ENCODE measurements around the gene NACC2.

Gene NACC2

DNA sequence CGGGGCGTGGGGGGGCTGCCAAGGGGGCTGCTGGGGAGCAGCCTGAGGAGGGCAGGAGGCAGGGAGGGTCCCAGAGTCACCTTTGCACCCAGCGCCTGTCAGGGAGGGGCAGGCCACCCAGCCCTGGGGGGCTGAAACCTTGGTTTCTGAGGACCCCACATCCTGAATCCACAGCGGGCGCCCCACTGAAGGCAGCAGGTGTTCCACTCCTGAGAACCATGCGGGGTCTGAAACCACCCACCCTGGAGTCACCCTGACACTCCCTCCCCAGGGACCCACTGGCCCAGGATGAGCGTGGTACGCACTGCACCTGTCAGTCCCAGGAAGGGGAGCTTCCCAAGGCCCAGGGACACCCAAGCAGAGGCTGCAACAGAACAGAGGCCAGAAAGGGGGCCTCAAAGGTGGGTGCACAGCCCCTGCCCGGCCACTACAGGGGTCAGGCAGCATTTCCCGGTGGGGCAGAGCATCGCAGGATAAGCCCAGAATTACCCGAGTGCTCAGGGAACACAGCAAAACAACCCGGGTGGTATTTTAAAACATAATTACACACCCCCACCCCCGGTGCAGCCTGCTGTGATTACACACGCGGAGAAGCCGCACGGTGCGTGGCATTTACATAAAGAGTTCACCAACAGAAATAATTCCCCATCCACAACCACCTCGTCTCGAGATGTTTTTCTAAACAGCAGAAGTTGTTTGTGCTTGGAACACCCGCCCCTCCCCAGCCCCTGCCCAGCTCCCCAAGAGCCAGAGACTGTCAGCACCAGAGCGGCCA, 76.6 kb downstream of the NACC2 start:
- peaks cover 13% of the 10 kb centered on the region for H3K4me1 Mint-ChIP-seq
- H3K9me3 Mint-ChIP-seq, result no peaks in the 10 kb centered on the region
- ATAC-seq (no peak), DNase-seq (no peak)
- no peaks in the 10 kb centered on the region for H3K27me3 Mint-ChIP-seq
- no peak overlapping the region for H3K27ac Mint-ChIP-seq
- H3K4me3 Mint-ChIP-seq, result no peak overlapping the region

- no peaks in the 10 kb centered on the region for H3K27me3 Mint-ChIP-seq
- H3K4me3 Mint-ChIP-seq, result no peak overlapping the region
- DNase-seq (no peak), ATAC-seq (no peak)
- no peaks in the 10 kb centered on the region for H3K9me3 Mint-ChIP-seq
- peaks cover 13% of the 10 kb centered on the region for H3K4me1 Mint-ChIP-seq
- H3K27ac Mint-ChIP-seq, result no peak overlapping the region
These were observed 77.5 kb downstream of the NACC2 start for GRCh38 chr9:136017289-136018190.

DNA sequence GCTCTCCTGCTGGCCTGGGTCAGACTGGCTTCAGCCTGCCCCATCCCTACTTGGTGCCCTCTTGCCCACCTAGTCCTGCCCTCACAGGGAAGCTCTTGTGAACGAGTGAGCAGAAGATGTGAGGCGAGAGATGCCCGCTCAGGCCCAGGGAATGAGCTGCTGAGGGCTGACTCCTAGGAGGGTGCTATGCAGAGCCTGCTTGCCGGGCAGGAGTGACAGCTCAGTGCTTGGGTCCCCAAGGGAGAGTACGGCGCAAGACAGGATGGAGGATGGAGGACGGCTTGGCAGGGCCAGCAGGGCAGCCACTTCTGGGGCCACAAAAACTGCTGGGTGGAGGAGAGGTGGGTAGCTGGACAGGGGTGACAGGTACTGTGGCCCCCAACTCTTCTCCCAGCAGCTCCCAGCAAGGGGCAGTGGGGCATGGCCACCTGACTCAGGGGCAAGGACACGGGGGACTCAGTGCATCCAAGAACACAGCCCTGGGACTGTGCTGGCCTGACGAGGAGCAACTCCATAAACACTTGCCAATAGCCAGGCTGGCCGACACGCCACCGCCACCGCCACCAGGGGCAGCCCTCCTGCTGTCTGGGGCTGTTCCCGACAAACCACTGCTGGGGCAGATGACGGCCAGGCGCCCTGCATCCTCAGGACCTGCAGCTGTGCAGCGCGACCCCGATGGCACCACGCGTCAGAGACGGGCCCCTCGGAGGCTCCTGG, 78.4 kb downstream of the NACC2 start:
- Mint-ChIP-seq H3K4me3 (no peak overlapping the region), H3K4me1 (peaks cover 13% of the 10 kb centered on the region), H3K9me3 (no peaks in the 10 kb centered on the region), H3K27me3 (no peaks in the 10 kb centered on the region), H3K27ac (no peak overlapping the region)
- DNase-seq (no peak), ATAC-seq (no peak)

DNA sequence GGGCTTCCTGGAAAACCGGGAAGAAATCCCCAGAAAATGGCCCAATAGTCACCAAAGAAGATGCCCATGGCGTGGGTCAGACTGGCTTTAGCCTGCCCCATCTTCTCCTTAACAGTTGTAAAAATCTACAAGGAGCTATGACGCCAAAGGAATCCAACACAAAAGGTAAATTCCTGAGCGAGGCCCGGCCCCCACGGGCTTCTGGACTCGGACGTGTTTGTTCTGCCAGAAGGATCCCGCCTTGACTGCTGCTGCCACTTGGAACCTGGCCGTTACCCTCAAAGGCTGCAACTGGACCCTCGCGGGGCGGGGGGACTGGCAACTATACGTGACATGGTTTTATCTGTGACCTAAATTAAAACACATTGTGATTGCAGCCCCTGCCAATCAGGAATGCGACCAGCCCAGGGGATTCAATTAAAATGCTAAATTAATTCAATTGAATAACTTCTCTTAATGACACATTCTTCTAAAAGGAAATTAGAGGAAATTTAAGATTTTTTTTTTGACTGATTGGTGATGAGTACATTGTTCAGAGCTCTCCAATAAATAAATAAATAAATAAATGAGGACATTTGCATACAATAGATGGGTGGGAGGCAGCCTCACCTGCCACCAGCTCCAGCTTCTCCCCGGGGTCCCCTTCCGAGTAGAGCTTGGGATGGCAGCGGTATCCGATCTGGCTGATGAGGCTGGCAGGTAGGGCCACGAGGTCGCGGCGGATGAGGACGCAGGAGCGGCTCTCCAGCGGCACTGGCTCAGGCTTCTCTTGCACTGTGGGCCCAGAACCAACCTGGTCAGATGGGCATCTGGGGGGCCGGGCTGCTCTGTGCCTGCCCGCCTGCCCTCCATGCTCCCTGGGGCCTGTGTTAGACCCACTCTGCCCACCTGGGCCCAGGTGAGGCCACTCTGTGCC, 79.2 kb downstream of the NACC2 start:
- Mint-ChIP-seq H3K27me3 (no peaks in the 10 kb centered on the region), H3K4me1 (peaks cover 10% of the 10 kb centered on the region), H3K9me3 (no peaks in the 10 kb centered on the region)

GRCh38 chr9:136014924-136015633, 80.0 kb downstream of the NACC2 start:
- H3K27ac Mint-ChIP-seq, result no peak overlapping the region
- DNase-seq (no peak), ATAC-seq (no peak)
- no peak overlapping the region for H3K4me3 Mint-ChIP-seq
- H3K27me3 Mint-ChIP-seq, result no peaks in the 10 kb centered on the region
- peaks cover 1% of the 10 kb centered on the region for H3K4me1 Mint-ChIP-seq
- H3K9me3 Mint-ChIP-seq, result no peaks in the 10 kb centered on the region

More for the DNA sequence above, 79.2 kb downstream of the NACC2 start:
- H3K4me3 Mint-ChIP-seq, result no peak overlapping the region
- no peak for DNase-seq
- ATAC-seq, result no peak
- H3K27ac Mint-ChIP-seq, result no peak overlapping the region

- no peak for ATAC-seq
- DNase-seq, result no peak
- Mint-ChIP-seq H3K4me3 (no peak overlapping the region), H3K4me1 (no peaks in the 10 kb centered on the region), H3K27ac (no peak overlapping the region), H3K27me3 (no peaks in the 10 kb centered on the region), H3K9me3 (no peaks in the 10 kb centered on the region)
These were observed 80.8 kb downstream of the NACC2 start for GRCh38 chr9:136014147-136014923.

- H3K9me3 Mint-ChIP-seq, result no peaks in the 10 kb centered on the region
- H3K27ac Mint-ChIP-seq, result no peak overlapping the region
- H3K4me1 Mint-ChIP-seq, result no peaks in the 10 kb centered on the region
- H3K27me3 Mint-ChIP-seq, result no peaks in the 10 kb centered on the region
- no peak for DNase-seq
- no peak overlapping the region for H3K4me3 Mint-ChIP-seq
- no peak for ATAC-seq
These were observed 81.5 kb downstream of the NACC2 start for GRCh38 chr9:136013524-136014034.

DNA sequence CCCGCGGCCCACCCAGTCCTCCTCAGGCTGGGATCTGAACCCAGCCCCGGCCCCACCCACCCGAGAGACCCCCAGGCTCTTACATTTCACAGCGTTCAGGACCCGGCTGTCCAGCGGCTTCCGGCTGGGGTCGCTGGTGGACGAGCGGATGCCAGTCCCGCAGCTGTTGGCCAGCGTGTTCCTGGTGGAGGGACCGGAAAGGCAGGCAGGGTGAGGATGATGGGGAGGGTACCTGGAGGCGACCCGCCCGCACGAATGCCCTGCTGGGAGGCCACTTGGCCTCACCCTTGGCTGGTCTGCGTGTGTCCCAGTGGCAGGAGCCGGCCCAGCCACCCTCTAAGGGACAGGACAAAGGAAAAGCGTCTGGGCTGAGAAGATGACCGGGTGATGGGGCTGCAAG, 82.0 kb downstream of the NACC2 start:
- Mint-ChIP-seq H3K27ac (no peak overlapping the region), H3K27me3 (no peaks in the 10 kb centered on the region), H3K9me3 (no peaks in the 10 kb centered on the region), H3K4me3 (no peak overlapping the region), H3K4me1 (no peaks in the 10 kb centered on the region)
- no peak for ATAC-seq
- no peak for DNase-seq

DNA sequence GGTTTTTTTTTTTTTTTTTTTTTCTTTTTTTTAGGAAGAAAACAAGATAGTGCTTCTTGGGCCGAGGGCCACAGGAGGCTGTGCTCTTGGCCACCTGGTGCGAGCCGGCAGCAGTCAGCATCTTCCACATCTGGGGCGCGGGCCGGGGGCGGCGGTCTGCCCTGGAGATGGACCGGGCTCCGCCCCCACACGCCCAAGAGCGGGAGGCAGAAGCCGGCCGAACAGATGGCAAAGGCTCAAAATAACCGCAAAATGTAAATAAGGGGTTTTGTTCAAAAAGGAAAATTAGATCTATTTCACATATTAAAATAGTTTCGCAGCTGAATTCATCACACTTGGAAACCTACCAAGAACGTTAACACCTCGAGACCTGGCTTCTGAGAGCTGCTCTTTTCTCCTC, 82.4 kb downstream of the NACC2 start:
- Mint-ChIP-seq H3K27ac (no peak overlapping the region), H3K27me3 (no peaks in the 10 kb centered on the region), H3K4me3 (no peak overlapping the region), H3K9me3 (no peaks in the 10 kb centered on the region), H3K4me1 (no peaks in the 10 kb centered on the region)
- DNase-seq (no peak), ATAC-seq (no peak)

GRCh38 chr9:136011703-136012496, 83.2 kb downstream of the NACC2 start:
- no peak overlapping the region for H3K27ac Mint-ChIP-seq
- no peaks in the 10 kb centered on the region for H3K27me3 Mint-ChIP-seq
- H3K9me3 Mint-ChIP-seq, result no peaks in the 10 kb centered on the region
- H3K4me3 Mint-ChIP-seq, result no peak overlapping the region
- DNase-seq (no peak), ATAC-seq (no peak)
- H3K4me1 Mint-ChIP-seq, result no peaks in the 10 kb centered on the region

- Mint-ChIP-seq H3K27me3 (no peaks in the 10 kb centered on the region), H3K9me3 (no peaks in the 10 kb centered on the region), H3K4me1 (no peaks in the 10 kb centered on the region), H3K27ac (no peak overlapping the region), H3K4me3 (no peak overlapping the region)
- ATAC-seq, result no peak
- DNase-seq, result no peak
These were observed 83.8 kb downstream of the NACC2 start for GRCh38 chr9:136011376-136011702.

DNA sequence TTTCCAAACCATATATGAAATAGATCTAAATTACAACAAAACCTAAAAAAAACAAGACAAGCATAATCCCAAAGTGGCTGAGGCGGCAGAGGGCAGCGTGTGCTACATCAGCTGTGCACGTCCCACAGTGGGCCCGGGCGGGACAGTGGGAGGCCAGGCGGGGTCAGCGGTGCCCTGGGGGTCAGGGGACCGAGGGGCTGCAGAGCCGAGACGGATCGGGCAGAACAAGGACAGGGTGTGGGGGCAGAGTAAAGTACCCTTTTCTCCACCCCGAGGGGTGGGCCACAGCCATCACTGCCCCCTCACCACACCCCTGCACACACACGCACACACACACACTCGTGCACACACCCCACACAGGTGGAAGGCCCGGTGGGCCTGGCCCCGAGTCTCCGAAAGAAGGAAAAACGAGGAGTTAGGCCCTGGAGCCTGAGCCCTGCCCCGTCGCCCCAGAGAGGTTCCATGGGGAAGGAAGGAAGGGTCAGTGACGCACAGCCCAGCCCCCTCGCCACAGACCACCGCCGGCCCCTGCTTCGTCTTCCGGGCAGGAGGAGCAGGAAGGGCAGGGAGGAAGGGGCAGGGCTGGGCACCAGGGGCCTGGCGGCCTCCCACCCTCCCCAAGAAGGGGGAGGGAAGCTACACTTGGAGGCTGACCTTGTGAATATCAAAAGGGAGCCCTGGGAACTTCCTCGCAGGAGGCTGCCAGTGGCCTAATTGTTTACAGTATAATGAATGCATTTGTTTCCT, 84.3 kb downstream of the NACC2 start:
- H3K4me3 Mint-ChIP-seq, result no peak overlapping the region
- H3K9me3 Mint-ChIP-seq, result no peaks in the 10 kb centered on the region
- no peaks in the 10 kb centered on the region for H3K4me1 Mint-ChIP-seq
- no peak for DNase-seq
- no peak overlapping the region for H3K27ac Mint-ChIP-seq
- peak; percentile 16 for ATAC-seq
- H3K27me3 Mint-ChIP-seq, result no peaks in the 10 kb centered on the region

DNA sequence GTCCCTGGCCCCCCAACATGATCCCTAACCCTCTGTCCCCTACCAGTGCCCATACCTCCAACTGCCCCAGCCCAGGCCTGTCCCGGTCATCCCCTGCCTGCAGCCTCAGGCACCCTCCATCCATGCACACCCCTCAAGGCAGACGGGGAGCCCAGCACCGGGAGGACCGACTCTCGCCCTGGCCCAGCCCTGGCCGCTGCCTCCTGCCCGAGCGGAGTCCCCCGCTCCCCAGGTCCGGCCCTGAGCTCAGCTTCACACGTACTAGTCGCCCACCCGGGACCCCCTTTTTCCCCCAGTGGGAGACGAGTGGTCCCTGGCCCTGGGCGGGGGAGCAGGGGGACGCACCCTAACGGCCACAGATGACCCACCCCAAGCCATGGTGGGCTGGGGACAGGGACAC, 84.9 kb downstream of the NACC2 start:
- Mint-ChIP-seq H3K4me3 (no peak overlapping the region), H3K9me3 (no peaks in the 10 kb centered on the region), H3K27me3 (no peaks in the 10 kb centered on the region), H3K27ac (no peak overlapping the region), H3K4me1 (no peaks in the 10 kb centered on the region)
- DNase-seq (no peak), ATAC-seq (peak; percentile 24)
